Measurements from ENCODE around the gene MBNL1. TPM values are rescaled to one million over a fixed set of nuclear protein-coding genes. Genes with fewer than 3 reads are reported as not detected.

The MBNL1 gene
- total RNA-seq, 2 experiments from 2014 or later, result 163 to 174 TPM

DNA sequence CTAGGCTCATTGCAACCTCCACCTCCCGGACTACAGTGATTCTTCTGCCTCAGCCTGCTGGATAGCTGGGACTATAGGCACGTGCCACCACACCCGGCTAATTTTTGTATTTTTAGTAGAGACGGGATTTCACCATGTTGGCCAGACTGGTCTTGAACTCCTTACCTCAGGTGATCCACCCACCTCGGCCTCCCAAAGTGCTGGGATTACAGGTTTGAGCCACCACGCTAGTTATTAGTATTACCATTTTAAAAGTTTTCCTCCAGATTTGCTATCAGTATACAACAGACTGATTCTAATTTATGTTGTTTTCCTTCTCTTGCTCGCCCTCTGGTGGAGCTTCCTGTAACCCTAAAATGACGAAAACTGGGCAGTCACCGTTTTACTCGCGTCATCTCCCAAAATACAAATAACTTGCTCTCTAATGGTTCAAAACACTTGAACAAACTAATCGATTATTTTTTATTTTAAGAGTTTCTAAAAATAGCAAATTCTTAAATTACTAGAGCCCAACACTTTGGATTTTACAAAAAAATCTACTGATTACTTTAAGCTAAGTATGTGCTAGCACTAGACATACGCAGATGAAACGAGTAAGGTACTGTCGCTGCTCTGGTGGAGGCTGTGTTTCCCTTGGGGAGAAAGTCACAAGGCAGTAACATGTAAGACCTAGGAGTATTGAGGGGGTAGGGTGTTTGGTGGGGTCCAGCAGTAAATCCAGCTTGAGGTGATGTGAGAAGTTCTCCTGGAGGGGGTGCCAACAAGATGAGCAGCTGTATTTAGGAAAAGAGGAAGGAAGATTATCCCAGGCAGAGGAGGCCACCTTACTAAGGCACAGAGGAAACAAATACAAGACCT, 203.3 kb downstream of the MBNL1 start:
- peak overlapping the region; percentile 44; the same call in 1 of the 2 replicates for H3K4me2 ChIP-seq (ENCODE audit: low read length)
- DNase-seq (ENCODE audit: low spot score), result peak; percentile 70
- no peak for TF ChIP-seq EZH2phosphoT487 (IDR thresholded peaks at IDR 0.05; ENCODE audit: borderline replicate concordance, low read depth, low read length)
- TF ChIP-seq, protein P1, sequence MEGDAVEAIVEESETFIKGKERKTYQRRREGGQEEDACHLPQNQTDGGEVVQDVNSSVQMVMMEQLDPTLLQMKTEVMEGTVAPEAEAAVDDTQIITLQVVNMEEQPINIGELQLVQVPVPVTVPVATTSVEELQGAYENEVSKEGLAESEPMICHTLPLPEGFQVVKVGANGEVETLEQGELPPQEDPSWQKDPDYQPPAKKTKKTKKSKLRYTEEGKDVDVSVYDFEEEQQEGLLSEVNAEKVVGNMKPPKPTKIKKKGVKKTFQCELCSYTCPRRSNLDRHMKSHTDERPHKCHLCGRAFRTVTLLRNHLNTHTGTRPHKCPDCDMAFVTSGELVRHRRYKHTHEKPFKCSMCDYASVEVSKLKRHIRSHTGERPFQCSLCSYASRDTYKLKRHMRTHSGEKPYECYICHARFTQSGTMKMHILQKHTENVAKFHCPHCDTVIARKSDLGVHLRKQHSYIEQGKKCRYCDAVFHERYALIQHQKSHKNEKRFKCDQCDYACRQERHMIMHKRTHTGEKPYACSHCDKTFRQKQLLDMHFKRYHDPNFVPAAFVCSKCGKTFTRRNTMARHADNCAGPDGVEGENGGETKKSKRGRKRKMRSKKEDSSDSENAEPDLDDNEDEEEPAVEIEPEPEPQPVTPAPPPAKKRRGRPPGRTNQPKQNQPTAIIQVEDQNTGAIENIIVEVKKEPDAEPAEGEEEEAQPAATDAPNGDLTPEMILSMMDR (conservative IDR thresholded peaks at IDR 0.05; ENCODE audit: low read length), result peak; percentile 90
- H3K36me3 ChIP-seq (ENCODE audit: insufficient read depth, low read length), result peaks cover under 1% of the 10 kb centered on the region; the same call in 1 of the 2 replicates
- no TSS peak for BruUV-seq (replicated peaks)
- H3K9me2 ChIP-seq (ENCODE audit: insufficient read depth, low read length), result no peaks in the 10 kb centered on the region
- no peaks in the 10 kb centered on the region for H3K9me3 ChIP-seq (ENCODE audit: low read length)
- H2AFZ ChIP-seq (ENCODE audit: low read length), result no peak overlapping the region
- ChIA-PET CTCF (ENCODE audit: unreplicated experiment) (no interaction called here), POLR2A (interaction anchor here (0.5 to 0.6 kb wide), 2 partner anchors 29 to 51 kb away, joined by 3 read pairs; no protein-coding TSS in a partner anchor)
- no peak overlapping the region for H3K27ac ChIP-seq (ENCODE audit: low read depth, low read length, poor library complexity, severe bottlenecking)
- H3K79me2 ChIP-seq (ENCODE audit: insufficient read depth, low read depth, low read length), result no peaks in the 10 kb centered on the region
- no peak overlapping the region for H3K4me3 ChIP-seq (ENCODE audit: low read depth, low read length, poor library complexity, severe bottlenecking)
- no peaks in the 10 kb centered on the region for H4K20me1 ChIP-seq (ENCODE audit: insufficient read depth, low read length)
- intact Hi-C loops (cut with micrococcal nuclease; ENCODE audit: unreplicated experiment), result loop anchor here (2.0 kb wide), 2 partner anchors 289 to 399 kb away; no protein-coding TSS in a partner anchor
- no peaks in the 10 kb centered on the region for H3K4me1 ChIP-seq (ENCODE audit: insufficient read depth, low read length, poor library complexity, severe bottlenecking)

DNA sequence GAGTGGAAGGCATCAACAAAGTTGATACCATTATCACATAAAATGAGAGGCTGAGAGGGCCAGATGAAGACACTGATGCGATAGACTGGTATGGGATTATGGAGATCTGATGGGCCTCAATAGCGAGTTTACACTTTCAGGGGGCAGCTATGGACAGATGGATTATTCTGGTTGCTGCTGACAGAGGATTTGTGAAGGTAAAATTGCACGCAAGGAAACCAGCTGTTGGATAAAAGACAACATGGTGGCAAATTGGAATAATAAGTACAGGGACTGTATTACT, 203.9 kb downstream of the MBNL1 start:
- Histone ChIP-seq H3K4me2 (ENCODE audit: low read length) (no peak overlapping the region), H4K20me1 (ENCODE audit: insufficient read depth, low read length) (no peaks in the 10 kb centered on the region), H3K4me1 (ENCODE audit: insufficient read depth, low read length, poor library complexity, severe bottlenecking) (no peaks in the 10 kb centered on the region), H3K4me3 (ENCODE audit: low read depth, low read length, poor library complexity, severe bottlenecking) (no peak overlapping the region), H3K79me2 (ENCODE audit: insufficient read depth, low read depth, low read length) (no peaks in the 10 kb centered on the region), H3K9me2 (ENCODE audit: insufficient read depth, low read length) (no peaks in the 10 kb centered on the region), H3K9me3 (ENCODE audit: low read length) (no peaks in the 10 kb centered on the region), H2AFZ (ENCODE audit: low read length) (no peak overlapping the region), H3K36me3 (ENCODE audit: insufficient read depth, low read length) (no peaks in the 10 kb centered on the region), H3K27ac (ENCODE audit: low read depth, low read length, poor library complexity, severe bottlenecking) (no peak overlapping the region)
- DNase-seq (ENCODE audit: low spot score), result no peak
- POLR2A ChIA-PET, result interaction anchor here (0.6 kb wide), 1 partner anchor 28 kb away, joined by 3 read pairs; no protein-coding TSS in a partner anchor
- intact Hi-C loops (cut with micrococcal nuclease; ENCODE audit: unreplicated experiment), result loop anchor here (2.0 kb wide), 2 partner anchors 290 to 400 kb away; no protein-coding TSS in a partner anchor
- CTCF ChIA-PET (ENCODE audit: unreplicated experiment), result no interaction called here
- TF ChIP-seq, protein P1 (conservative IDR thresholded peaks at IDR 0.05; ENCODE audit: low read length), result no peak
- TF ChIP-seq EZH2phosphoT487 (IDR thresholded peaks at IDR 0.05; ENCODE audit: borderline replicate concordance, low read depth, low read length), result no peak
- BruUV-seq (replicated peaks), result no TSS peak

DNA sequence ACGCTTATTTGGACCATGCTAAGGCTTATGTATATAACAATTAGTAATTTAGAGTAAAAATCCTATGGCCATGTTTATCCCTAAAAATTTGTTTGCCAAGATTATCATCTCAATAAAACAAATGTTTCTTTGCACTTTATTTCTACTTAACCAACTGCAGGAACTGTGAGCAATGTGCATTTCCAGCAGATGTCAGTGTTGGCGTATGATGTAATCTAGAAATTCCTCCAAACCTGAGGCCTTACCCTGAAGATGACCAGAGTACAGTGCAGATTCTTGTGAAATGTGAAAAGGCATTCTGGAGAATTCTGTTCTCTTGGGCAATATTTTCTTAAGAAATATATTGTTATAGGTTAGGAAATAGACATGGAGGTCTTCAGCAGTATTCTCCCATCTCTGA, 205.9 kb downstream of the MBNL1 start:
- Histone ChIP-seq H3K4me2 (ENCODE audit: low read length) (no peak overlapping the region), H3K4me3 (ENCODE audit: low read depth, low read length, poor library complexity, severe bottlenecking) (no peak overlapping the region), H3K79me2 (ENCODE audit: insufficient read depth, low read depth, low read length) (no peaks in the 10 kb centered on the region), H4K20me1 (ENCODE audit: insufficient read depth, low read length) (no peaks in the 10 kb centered on the region), H3K27ac (ENCODE audit: low read depth, low read length, poor library complexity, severe bottlenecking) (no peak overlapping the region), H2AFZ (ENCODE audit: low read length) (no peak overlapping the region), H3K9me3 (ENCODE audit: low read length) (no peaks in the 10 kb centered on the region), H3K4me1 (ENCODE audit: insufficient read depth, low read length, poor library complexity, severe bottlenecking) (no peaks in the 10 kb centered on the region), H3K9me2 (ENCODE audit: insufficient read depth, low read length) (no peaks in the 10 kb centered on the region), H3K36me3 (ENCODE audit: insufficient read depth, low read length) (no peaks in the 10 kb centered on the region)
- peak; percentile 48 for DNase-seq (ENCODE audit: low spot score)
- BruUV-seq (replicated peaks), result no TSS peak
- no peak for TF ChIP-seq EZH2phosphoT487 (IDR thresholded peaks at IDR 0.05; ENCODE audit: borderline replicate concordance, low read depth, low read length)
- TF ChIP-seq, protein P1 (conservative IDR thresholded peaks at IDR 0.05; ENCODE audit: low read length), result peak; percentile 78
- POLR2A ChIA-PET, result no interaction called here
- CTCF ChIA-PET (ENCODE audit: unreplicated experiment), result no interaction called here
- intact Hi-C loops (cut with micrococcal nuclease; ENCODE audit: unreplicated experiment), result loop anchor here (2.0 kb wide), 1 partner anchor 50 kb away; no protein-coding TSS in a partner anchor
